Transverse colon (tissue), 4 donors: ENCODE measurements around the gene PRMT2. TPM values are rescaled to one million over a fixed set of nuclear protein-coding genes. Genes with fewer than 3 reads are reported as not detected.
"Not testable (repeated sequence)": the region's sequence is repeated elsewhere in the genome, so short reads cannot be mapped to it uniquely, and the experiment has no call there.

Experiments
- DNase-seq: peaks from one replicate; pipeline ENCODE4 v3.0.0-alpha.2; 2019
- H3K27ac ChIP-seq, 4 donors: fragments of 200-600 bp; sonication (generic); 2 replicates each; pipeline ENCODE4 v1.5.1; 2016 to 2018; ENCODE audit warnings: inconsistent platforms in 4 of 4
- H3K27me3 ChIP-seq: fragments of 200-600 bp; sonication (generic); 2 replicates; pipeline ENCODE4 v1.5.1; 2017; ENCODE audit warnings: inconsistent platforms
- H3K36me3 ChIP-seq, 4 donors: fragments of 200-600 bp; sonication (generic); 2 replicates each; pipeline ENCODE4 v1.5.1; 2017 to 2019; ENCODE audit warnings: inconsistent platforms in 4 of 4
- H3K4me1 ChIP-seq, 4 donors: fragments of 200-600 bp; sonication (generic); 2 replicates each; pipeline ENCODE4 v1.5.1; 2017 to 2020; ENCODE audit warnings: inconsistent platforms in 4 of 4
- H3K4me3 ChIP-seq, 4 donors: fragments of 200-600 bp; sonication (generic); 1 replicate in 1 of 4; 2 replicates in 3 of 4; pipeline versions ENCODE4 v1.5.1 to v1.6.1; 2017 to 2019; ENCODE audit warnings: inconsistent platforms in 4 of 4
- H3K9me3 ChIP-seq, 2 donors: fragments of 200-600 bp; sonication (generic); 2 replicates each; pipeline ENCODE4 v1.5.1; 2017 to 2019; ENCODE audit warnings: inconsistent platforms in 2 of 2
- EP300 ChIP-seq: sonication (generic); formaldehyde crosslinking; IDR thresholded peaks from one replicate; pipeline ENCODE4 v1.6.1; 2017; ENCODE audit warnings: antibody characterized with exemption, low read depth
- POLR2A ChIP-seq: fragments of 450-650 bp; IDR thresholded peaks from one replicate; pipeline ENCODE4 v1.6.1; 2016; ENCODE audit warnings: antibody characterized with exemption, mild to moderate bottlenecking, moderate library complexity
- POLR2AphosphoS5 ChIP-seq, 3 donors: sonication (generic); formaldehyde crosslinking; IDR thresholded peaks; one replicate each; pipeline ENCODE4 v1.6.1; 2016; ENCODE audit warnings: antibody characterized with exemption in 3 of 3
- WGBS, 2 donors: methylation state at CpG; one replicate each; pipeline ENCODE4 v1.1.5; 2018; ENCODE audit warnings: low coverage in 1 of 2; 5-methylcytosine and 5-hydroxymethylcytosine counted together
- in situ Hi-C, 4 donors: fragments of 200-750 bp; cut with MboI; loops; one replicate each; pipeline versions ENCODE4 v1.15.0 to v1.15.1; 2017; ENCODE audit warnings: low sequenced_read_pairs in 3 of 4, low pct_ligation_motif_present in 1 of 4, low pct_unique_long_range_greater_than_20kb in 1 of 4
- intact Hi-C: fragments of 100-400 bp; cut with DNase I; formaldehyde crosslinking; loops from one replicate; pipeline ENCODE4 v1.15.1; 2023; ENCODE audit warnings: low total_unique reads
- total RNA-seq, 4 donors: library from RNA; depleted of rRNA; stranded (reverse); fragments of >200 nt; gene quantifications; one replicate each; pipeline ENCODE4 v1.1.0, GENCODE V29; 2016
- TF ChIP-seq, protein P1 (sequence below), 5 experiments: fragments of 200-600 bp in 3 of 5; fragments of 450-650 bp in 2 of 5; sonication (generic) in 3 of 5; IDR thresholded peaks; 1 replicate in 2 of 5; 2 replicates in 3 of 5; pipeline ENCODE4 v1.5.1; 2016 to 2017; ENCODE audit warnings: antibody characterized with exemption in 5 of 5, inconsistent platforms in 3 of 5, mild to moderate bottlenecking in 2 of 5, moderate library complexity in 1 of 5

PRMT2 gene
- total RNA-seq, 4 donors from 2014 or later: 80.4 to 112 (median 96.2) TPM

DNA sequence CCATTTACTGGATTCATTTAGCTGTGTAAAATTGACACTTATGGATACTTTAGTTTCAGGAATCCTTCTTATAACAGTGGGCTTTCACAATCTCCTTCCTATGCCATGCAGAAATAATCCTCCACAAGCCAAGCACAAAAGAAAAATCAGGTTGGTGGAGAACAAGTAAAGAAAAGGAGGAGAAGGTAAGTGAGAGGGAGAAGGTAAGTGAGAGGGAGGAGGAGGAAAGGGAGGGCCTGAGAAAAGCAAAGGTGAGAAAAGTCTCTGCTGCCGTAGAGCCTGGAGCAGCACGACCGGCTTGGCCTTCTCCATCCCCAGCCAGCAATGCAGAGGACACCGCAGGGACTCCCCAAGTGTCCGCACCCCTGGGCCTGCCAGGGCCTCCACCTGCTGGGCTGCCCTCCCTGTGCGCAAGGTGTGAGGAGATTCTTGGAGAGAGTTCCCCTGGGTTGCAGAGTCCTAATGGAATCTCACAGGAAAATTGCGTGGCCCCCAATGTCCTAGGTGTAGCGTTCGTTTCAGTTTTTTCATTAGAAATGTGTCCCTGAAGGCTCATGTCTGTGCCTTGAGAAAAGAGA lies 39.0 kb downstream of the PRMT2 start:
- intact Hi-C loops: no loop called here
- H3K4me1 ChIP-seq: no peaks in the 10 kb centered on the region
- no peaks in the 10 kb centered on the region for H3K9me3 ChIP-seq

DNA sequence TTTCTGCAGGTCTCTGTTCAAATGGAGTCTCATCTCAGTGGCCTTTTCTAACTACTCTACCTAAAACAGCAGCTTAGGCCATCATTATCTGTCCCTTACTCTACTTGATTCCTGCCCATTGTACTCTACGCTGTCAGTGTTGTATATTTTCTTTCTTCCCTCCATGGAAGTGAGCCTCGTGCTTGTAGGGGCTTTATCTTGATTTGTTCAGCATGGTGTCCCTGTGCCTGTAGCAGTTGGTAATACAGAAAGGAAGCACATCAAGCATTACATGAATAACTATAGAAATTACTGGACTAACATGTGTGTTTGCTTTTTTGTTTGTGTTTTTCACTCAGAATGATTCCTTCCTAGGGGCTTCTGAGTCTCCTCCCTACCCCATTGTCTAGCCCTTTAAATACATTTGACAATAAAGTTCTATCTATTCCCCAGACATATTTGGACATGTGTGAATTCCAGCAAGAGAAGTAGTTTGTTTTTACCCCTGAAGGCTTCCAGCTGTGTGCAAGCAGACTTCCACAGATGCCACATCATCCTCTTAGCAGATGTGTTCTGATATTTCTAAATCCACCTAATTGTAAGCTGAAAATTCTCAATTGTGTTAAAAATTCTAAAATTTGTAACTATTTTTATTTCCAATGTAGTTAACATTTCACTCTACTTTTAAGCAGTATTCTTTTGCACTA lies 40.3 kb downstream of the PRMT2 start:
- no peak for DNase-seq
- Histone ChIP-seq H3K27me3 (peaks cover 4% of the 10 kb centered on the region), H3K4me1 (no peaks in the 10 kb centered on the region), H3K36me3 (no peaks in the 10 kb centered on the region), H3K4me3 (no peak overlapping the region), H3K27ac (no peak overlapping the region), H3K9me3 (no peaks in the 10 kb centered on the region)
- no peak for TF ChIP-seq POLR2AphosphoS5 (IDR thresholded peaks at IDR 0.05)
- TF ChIP-seq, protein P1, sequence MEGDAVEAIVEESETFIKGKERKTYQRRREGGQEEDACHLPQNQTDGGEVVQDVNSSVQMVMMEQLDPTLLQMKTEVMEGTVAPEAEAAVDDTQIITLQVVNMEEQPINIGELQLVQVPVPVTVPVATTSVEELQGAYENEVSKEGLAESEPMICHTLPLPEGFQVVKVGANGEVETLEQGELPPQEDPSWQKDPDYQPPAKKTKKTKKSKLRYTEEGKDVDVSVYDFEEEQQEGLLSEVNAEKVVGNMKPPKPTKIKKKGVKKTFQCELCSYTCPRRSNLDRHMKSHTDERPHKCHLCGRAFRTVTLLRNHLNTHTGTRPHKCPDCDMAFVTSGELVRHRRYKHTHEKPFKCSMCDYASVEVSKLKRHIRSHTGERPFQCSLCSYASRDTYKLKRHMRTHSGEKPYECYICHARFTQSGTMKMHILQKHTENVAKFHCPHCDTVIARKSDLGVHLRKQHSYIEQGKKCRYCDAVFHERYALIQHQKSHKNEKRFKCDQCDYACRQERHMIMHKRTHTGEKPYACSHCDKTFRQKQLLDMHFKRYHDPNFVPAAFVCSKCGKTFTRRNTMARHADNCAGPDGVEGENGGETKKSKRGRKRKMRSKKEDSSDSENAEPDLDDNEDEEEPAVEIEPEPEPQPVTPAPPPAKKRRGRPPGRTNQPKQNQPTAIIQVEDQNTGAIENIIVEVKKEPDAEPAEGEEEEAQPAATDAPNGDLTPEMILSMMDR (IDR thresholded peaks at IDR 0.05): no peak
- no peak for TF ChIP-seq POLR2A
- no peak for TF ChIP-seq EP300
- intact Hi-C loops (no loop called here), in situ Hi-C loops (no loop called here)
- WGBS, 2 donors: 65 to 71% methylated on average over 2 of the region's 2 CpGs

More for the DNA sequence above, 39.0 kb downstream of the PRMT2 start:
- Histone ChIP-seq H3K4me3 (no peak overlapping the region), H3K27ac (no peak overlapping the region), H3K36me3 (no peaks in the 10 kb centered on the region), H3K27me3 (peaks cover 5% of the 10 kb centered on the region)
- DNase-seq: no peak
- in situ Hi-C loops: no loop called here
- 92 to 100% methylated on average over 2 to 9 of the region's 9 CpGs for WGBS, 2 donors
- TF ChIP-seq POLR2A (no peak), EP300 (no peak), POLR2AphosphoS5 (IDR thresholded peaks at IDR 0.05) (no peak)
- TF ChIP-seq, protein P1 (IDR thresholded peaks at IDR 0.05): no peak

DNA sequence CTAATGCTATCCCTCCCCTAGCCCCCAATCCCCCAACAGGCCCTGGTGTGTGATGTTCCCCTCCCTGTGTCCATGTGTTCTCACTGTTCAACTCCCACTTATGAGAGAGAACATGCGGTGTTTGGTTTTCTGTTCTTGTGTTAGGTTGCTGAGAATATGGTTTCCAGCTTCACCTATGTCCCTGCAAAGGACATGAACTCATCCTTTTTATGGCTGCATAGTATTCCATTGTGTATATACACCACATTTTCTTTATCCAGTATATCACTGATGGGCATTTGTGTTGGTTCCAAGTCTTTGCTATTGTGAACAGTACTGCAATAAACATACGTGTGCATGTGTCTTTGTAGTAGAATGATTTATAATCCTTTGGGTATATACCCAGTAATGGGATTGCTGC lies 41.1 kb downstream of the PRMT2 start:
- intact Hi-C loops, H3K9me3 ChIP-seq, DNase-seq, H3K27ac ChIP-seq, in situ Hi-C loops, H3K4me3 ChIP-seq, H3K36me3 ChIP-seq, H3K27me3 ChIP-seq, H3K4me1 ChIP-seq: not testable (repeated sequence)
- 77 to 86% methylated on average over 2 of the region's 2 CpGs for WGBS, 2 donors

DNA sequence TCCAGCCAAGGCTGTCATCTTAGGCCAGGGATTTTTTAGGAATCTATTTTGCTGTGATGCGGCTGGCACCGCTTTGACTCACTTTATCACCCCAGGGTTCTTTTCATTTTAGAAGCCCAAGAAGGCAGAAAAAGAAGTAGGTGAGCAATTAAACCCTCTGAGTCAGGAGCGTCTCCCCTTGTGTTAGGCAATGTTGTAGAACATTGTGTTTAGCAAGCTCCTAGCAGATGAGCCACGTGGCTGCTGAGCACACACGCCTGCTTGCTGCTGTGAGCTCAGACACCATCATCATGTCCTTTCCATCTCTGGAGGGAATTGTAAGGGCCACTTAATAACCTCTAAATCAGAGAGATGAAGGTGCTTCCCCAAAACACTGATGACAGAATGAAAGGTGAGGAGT lies 46.1 kb downstream of the PRMT2 start:
- H3K27ac ChIP-seq, H3K4me3 ChIP-seq, DNase-seq, H3K9me3 ChIP-seq, H3K36me3 ChIP-seq, intact Hi-C loops, H3K27me3 ChIP-seq, H3K4me1 ChIP-seq, in situ Hi-C loops: not testable (repeated sequence)
- 83 to 94% methylated on average over 2 to 5 of the region's 5 CpGs for WGBS, 2 donors

DNA sequence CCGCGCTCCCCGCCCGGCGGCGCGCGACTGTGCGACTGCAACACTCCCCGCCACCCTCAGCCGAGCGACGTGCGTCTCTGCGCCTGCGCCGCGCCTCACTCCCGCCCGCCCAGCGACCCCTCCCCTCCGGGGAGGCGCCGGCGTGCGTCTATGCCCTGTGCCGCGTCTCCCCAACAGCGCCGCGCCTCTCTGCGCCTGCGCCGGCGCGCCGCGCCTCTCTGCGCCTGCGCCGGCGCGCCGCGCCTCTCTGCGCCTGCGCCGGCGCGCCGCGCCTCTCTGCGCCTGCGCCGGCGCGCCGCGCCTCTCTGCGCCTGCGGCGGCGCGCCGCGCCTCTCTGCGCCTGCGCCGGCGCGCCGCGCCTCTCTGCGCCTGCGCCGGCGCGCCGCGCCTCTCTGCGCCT lies 63.2 kb downstream of the PRMT2 start:
- H3K9me3 ChIP-seq, H3K4me3 ChIP-seq, H3K4me1 ChIP-seq, intact Hi-C loops, H3K36me3 ChIP-seq, in situ Hi-C loops, DNase-seq, H3K27me3 ChIP-seq, H3K27ac ChIP-seq: not testable (repeated sequence)
- WGBS, 2 donors: no CpG with 5 or more reads among the region's 81 CpGs

DNA sequence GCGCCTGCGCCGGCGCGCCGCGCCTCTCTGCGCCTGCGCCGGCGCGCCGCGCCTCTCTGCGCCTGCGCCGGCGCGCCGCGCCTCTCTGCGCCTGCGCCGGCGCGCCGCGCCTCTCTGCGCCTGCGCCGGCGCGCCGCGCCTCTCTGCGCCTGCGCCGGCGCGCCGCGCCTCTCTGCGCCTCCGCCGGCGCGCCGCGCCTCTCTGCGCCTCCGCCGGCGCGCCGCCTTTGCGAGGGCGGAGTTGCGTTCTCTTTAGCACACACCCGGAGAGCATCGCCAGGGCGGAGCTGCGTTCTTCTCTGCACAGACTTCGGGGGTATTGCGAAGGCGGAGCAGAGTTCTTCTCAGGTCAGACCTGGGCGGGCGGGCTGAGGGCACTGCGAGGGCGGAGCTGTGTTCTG lies 63.6 kb downstream of the PRMT2 start:
- H3K4me1 ChIP-seq, H3K4me3 ChIP-seq, H3K9me3 ChIP-seq, in situ Hi-C loops, H3K36me3 ChIP-seq, H3K27me3 ChIP-seq, DNase-seq, H3K27ac ChIP-seq, intact Hi-C loops: not testable (repeated sequence)
- 94% methylated on average over 2 of the region's 69 CpGs; no CpG with 5 or more reads in 1 of the 2 donors for WGBS, 2 donors

Other genes starting within 250 kb of the PRMT2 start
- 100 to 1,000 TPM in 2 of 4 donors, 10 to 100 TPM in 2; 68.8 to 121 (median 92.9) TPM for gene DIP2A, start 176.8 kb upstream of the PRMT2 start, total RNA-seq
- 10 to 100 TPM; 10.6 to 37.2 (median 23.2) TPM for gene S100B, start 30.6 kb upstream of the PRMT2 start, total RNA-seq